Measurements from ENCODE around the gene LTB4R2.
A peak's percentile ranks its signal among the peaks of the same experiment; 100 is the strongest.

The LTB4R2 gene

GRCh38 chr14:24332268-24332993 is 22.5 kb downstream of the LTB4R2 start:
- peak; percentile 98 for FAIRE-seq
- peak; percentile 93 for DNase-seq (ENCODE audit: insufficient read length, low spot score)
- TF ChIP-seq POLR2A (IDR thresholded peaks at IDR 0.05; ENCODE audit: low read depth, low read length), result no peak
- no peak for TF ChIP-seq TAF1 (IDR thresholded peaks at IDR 0.05; ENCODE audit: low read depth, low read length)
- TF ChIP-seq POLR2AphosphoS5 (IDR thresholded peaks at IDR 0.05; ENCODE audit: low read depth, low read length), result no peak
- no peak for TF ChIP-seq PAX5 (IDR thresholded peaks at IDR 0.05; ENCODE audit: insufficient read depth, low read length, severe bottlenecking)
- no peak for TF ChIP-seq SPI1 (IDR thresholded peaks at IDR 0.05; ENCODE audit: low read depth, low read length)
- TF ChIP-seq POU2F2 (IDR thresholded peaks at IDR 0.05; ENCODE audit: low read depth, low read length), result no peak

- DNase-seq (ENCODE audit: insufficient read length, low spot score), result no peak
- peak; percentile 41 for FAIRE-seq
- TF ChIP-seq POLR2AphosphoS5 (IDR thresholded peaks at IDR 0.05; ENCODE audit: low read depth, low read length), result no peak
- no peak for TF ChIP-seq SPI1 (IDR thresholded peaks at IDR 0.05; ENCODE audit: low read depth, low read length)
- no peak for TF ChIP-seq PAX5 (IDR thresholded peaks at IDR 0.05; ENCODE audit: insufficient read depth, low read length, severe bottlenecking)
- TF ChIP-seq POLR2A (IDR thresholded peaks at IDR 0.05; ENCODE audit: low read depth, low read length), result no peak
- TF ChIP-seq POU2F2 (IDR thresholded peaks at IDR 0.05; ENCODE audit: low read depth, low read length), result no peak
- TF ChIP-seq TAF1 (IDR thresholded peaks at IDR 0.05; ENCODE audit: low read depth, low read length), result no peak
Observed at GRCh38 chr14:24334431-24335291, 24.7 kb downstream of the LTB4R2 start, which contains the start of gene ADCY4. ADCY4 (minus strand) TSS chr14:24335071; CDS start chr14:24334652, 419 bp downstream.

GRCh38 chr14:24335461-24336171 is 25.7 kb downstream of the LTB4R2 start:
- DNase-seq (ENCODE audit: insufficient read length, low spot score) (no peak), FAIRE-seq (no peak)
- no peak for TF ChIP-seq TAF1 (IDR thresholded peaks at IDR 0.05; ENCODE audit: low read depth, low read length)
- no peak for TF ChIP-seq POLR2AphosphoS5 (IDR thresholded peaks at IDR 0.05; ENCODE audit: low read depth, low read length)
- TF ChIP-seq POLR2A (IDR thresholded peaks at IDR 0.05; ENCODE audit: low read depth, low read length), result no peak
- no peak for TF ChIP-seq SPI1 (IDR thresholded peaks at IDR 0.05; ENCODE audit: low read depth, low read length)
- no peak for TF ChIP-seq POU2F2 (IDR thresholded peaks at IDR 0.05; ENCODE audit: low read depth, low read length)
- no peak for TF ChIP-seq PAX5 (IDR thresholded peaks at IDR 0.05; ENCODE audit: insufficient read depth, low read length, severe bottlenecking)

GRCh38 chr14:24337144-24337823 is 27.3 kb downstream of the LTB4R2 start:
- DNase-seq (ENCODE audit: insufficient read length, low spot score) (no peak), FAIRE-seq (no peak)
- TF ChIP-seq POLR2AphosphoS5 (IDR thresholded peaks at IDR 0.05; ENCODE audit: low read depth, low read length) (no peak), TAF1 (IDR thresholded peaks at IDR 0.05; ENCODE audit: low read depth, low read length) (no peak), POLR2A (IDR thresholded peaks at IDR 0.05; ENCODE audit: low read depth, low read length) (no peak), PAX5 (IDR thresholded peaks at IDR 0.05; ENCODE audit: insufficient read depth, low read length, severe bottlenecking) (no peak), POU2F2 (IDR thresholded peaks at IDR 0.05; ENCODE audit: low read depth, low read length) (no peak), SPI1 (IDR thresholded peaks at IDR 0.05; ENCODE audit: low read depth, low read length) (no peak)

- TF ChIP-seq POU2F2 (IDR thresholded peaks at IDR 0.05; ENCODE audit: low read depth, low read length) (no peak), TAF1 (IDR thresholded peaks at IDR 0.05; ENCODE audit: low read depth, low read length) (no peak), PAX5 (IDR thresholded peaks at IDR 0.05; ENCODE audit: insufficient read depth, low read length, severe bottlenecking) (no peak)
- DNase-seq (ENCODE audit: insufficient read length, low spot score), result no peak
- no peak for FAIRE-seq
Observed at GRCh38 chr14:24337824-24338175, 27.9 kb downstream of the LTB4R2 start.

- no peak for DNase-seq (ENCODE audit: insufficient read length, low spot score)
- FAIRE-seq, result peak; percentile 45
- no peak for TF ChIP-seq TAF1 (IDR thresholded peaks at IDR 0.05; ENCODE audit: low read depth, low read length)
- TF ChIP-seq POU2F2 (IDR thresholded peaks at IDR 0.05; ENCODE audit: low read depth, low read length), result no peak
- no peak for TF ChIP-seq PAX5 (IDR thresholded peaks at IDR 0.05; ENCODE audit: insufficient read depth, low read length, severe bottlenecking)
- no peak for TF ChIP-seq POLR2AphosphoS5 (IDR thresholded peaks at IDR 0.05; ENCODE audit: low read depth, low read length)
- TF ChIP-seq POLR2A (IDR thresholded peaks at IDR 0.05; ENCODE audit: low read depth, low read length), result no peak
- TF ChIP-seq SPI1 (IDR thresholded peaks at IDR 0.05; ENCODE audit: low read depth, low read length), result no peak
Observed at GRCh38 chr14:24338843-24339242, 28.9 kb downstream of the LTB4R2 start.

GRCh38 chr14:24339284-24340151 is 29.6 kb downstream of the LTB4R2 start, which contains the start of gene RIPK3:
RIPK3 (minus strand) TSS chr14:24339991; CDS start chr14:24339826, 165 bp downstream.
- TF ChIP-seq POU2F2 (IDR thresholded peaks at IDR 0.05; ENCODE audit: low read depth, low read length), result no peak
- no peak for TF ChIP-seq PAX5 (IDR thresholded peaks at IDR 0.05; ENCODE audit: insufficient read depth, low read length, severe bottlenecking)
- peak; percentile 36; the same call in 1 of the 2 replicates for TF ChIP-seq POLR2A (IDR thresholded peaks at IDR 0.05; ENCODE audit: low read depth, low read length)
- TF ChIP-seq TAF1 (IDR thresholded peaks at IDR 0.05; ENCODE audit: low read depth, low read length), result no peak
- DNase-seq (ENCODE audit: insufficient read length, low spot score) (peak; percentile 71), FAIRE-seq (peak; percentile 94)

- TF ChIP-seq POU2F2 (IDR thresholded peaks at IDR 0.05; ENCODE audit: low read depth, low read length) (no peak), SPI1 (IDR thresholded peaks at IDR 0.05; ENCODE audit: low read depth, low read length) (no peak), PAX5 (IDR thresholded peaks at IDR 0.05; ENCODE audit: insufficient read depth, low read length, severe bottlenecking) (no peak), POLR2AphosphoS5 (IDR thresholded peaks at IDR 0.05; ENCODE audit: low read depth, low read length) (no peak), TAF1 (IDR thresholded peaks at IDR 0.05; ENCODE audit: low read depth, low read length) (no peak), POLR2A (IDR thresholded peaks at IDR 0.05; ENCODE audit: low read depth, low read length) (no peak)
- no peak for FAIRE-seq
- DNase-seq (ENCODE audit: insufficient read length, low spot score), result no peak
Observed at GRCh38 chr14:24340606-24341005, 30.7 kb downstream of the LTB4R2 start.

Data from GM12891 (cell line).